HUDEP-2 (cell line): ENCODE measurements around the gene PRUNE1.

Experiments
- DNase-seq, 76 experiments: peaks; one replicate each; lab custom pipeline; 2025; ENCODE audit not compliant: unreplicated experiment in 76 of 76; lab: John Stamatoyannopoulos, UW

PRUNE1 gene

DNA sequence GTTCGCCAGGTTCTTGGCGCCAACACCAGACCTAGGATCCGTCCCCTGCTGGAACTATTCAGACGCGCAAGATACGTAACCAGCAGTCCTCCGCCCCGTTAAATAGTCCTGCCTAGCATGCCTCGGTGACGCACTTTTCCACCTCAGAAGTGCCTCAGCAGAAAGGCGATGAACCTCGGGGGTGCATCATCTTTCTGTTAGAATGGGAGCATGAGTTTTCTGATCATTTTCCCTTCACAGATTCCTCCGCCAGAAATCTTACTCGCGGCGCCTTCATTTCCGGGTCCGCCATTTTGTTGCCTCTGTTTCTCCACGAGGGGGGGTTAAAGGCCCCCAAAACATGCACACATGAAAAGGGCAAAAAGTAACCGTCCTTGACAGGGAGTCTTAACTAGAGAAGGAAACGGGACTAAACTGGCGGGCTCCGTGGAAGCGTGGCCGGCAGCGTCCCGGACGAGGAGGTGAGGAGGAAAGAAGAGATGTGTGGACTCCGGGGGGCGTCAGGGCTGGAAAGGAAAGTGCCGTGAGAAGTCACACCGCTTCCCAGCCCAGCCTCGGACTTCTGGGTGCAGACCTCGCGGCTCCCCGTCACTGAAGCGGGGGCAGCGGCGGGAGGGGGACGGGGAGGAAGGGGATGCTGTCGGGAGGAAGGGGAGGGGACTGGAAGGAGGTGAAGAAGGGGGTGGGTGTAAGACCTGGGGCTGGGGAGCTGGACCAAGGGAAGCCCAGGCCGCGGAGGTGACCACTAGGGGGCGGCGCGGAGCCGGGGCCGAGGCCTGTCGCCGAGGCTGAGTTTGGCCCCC, 62.4 kb downstream of the PRUNE1 start, which contains the start of gene GABPB2:
Gene GABPB2 (plus strand): TSS at position 288 of the 803 bp plus-strand sequence. CDS start 17,429 bp downstream, outside the sequence.
- peak; percentile 50 to 97 (median 82) for DNase-seq

DNA sequence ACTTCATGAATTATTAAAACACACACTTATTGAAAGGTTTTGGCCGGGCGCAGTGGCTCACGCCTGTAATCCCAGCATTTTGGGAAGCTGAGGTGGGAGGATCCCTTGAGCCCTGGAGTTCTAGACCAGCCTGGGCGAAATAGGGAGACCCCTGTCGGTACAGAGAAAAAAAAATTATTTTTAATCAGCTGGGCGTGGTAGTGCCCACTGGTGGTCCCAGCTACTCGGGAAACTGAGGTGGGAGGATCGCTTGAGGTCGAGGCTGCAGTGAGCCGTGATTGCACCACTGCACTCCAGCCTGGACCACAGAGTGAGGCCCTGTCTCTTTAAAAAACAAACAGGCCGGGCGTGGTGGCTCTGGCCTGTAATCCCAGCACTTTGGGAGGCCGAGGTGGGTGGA, 64.0 kb downstream of the PRUNE1 start:
- no peak for DNase-seq
